Fibroblast of lung (primary cell): ENCODE results near the gene CLEC19A. TPM values are rescaled to one million over a fixed set of nuclear protein-coding genes. Genes with fewer than 3 reads are reported as not detected.

Source experiments
- DNase-seq, 2 donors: peaks; one replicate each; pipeline versions ENCODE4 v3.0.0 to v3.0.0-alpha.2; 2010; ENCODE audit warnings: low read depth in 2 of 2
- H2AFZ ChIP-seq: 2 replicates; pipeline ENCODE4 v1.5.1; 2012; ENCODE audit warnings: low read length, control low read depth, inconsistent platforms
- H3K27ac ChIP-seq: 2 replicates; pipeline ENCODE4 v1.5.1; 2011; ENCODE audit warnings: low read length, control low read depth; ENCODE audit not compliant: insufficient read depth
- H3K27me3 ChIP-seq: 2 replicates; pipeline ENCODE4 v1.5.1; 2011; ENCODE audit warnings: mild to moderate bottlenecking, low read length; ENCODE audit not compliant: control insufficient read depth, insufficient read depth
- H3K36me3 ChIP-seq: 2 replicates; pipeline ENCODE4 v1.5.1; 2011; ENCODE audit warnings: low read length; ENCODE audit not compliant: control insufficient read depth, insufficient read depth
- H3K4me1 ChIP-seq: 2 replicates; pipeline ENCODE4 v1.5.1; 2011; ENCODE audit warnings: low read length; ENCODE audit not compliant: control insufficient read depth, insufficient read depth; ENCODE audit errors: extremely low read depth
- H3K4me2 ChIP-seq: 2 replicates; pipeline ENCODE4 v1.5.1; 2011; ENCODE audit warnings: low read length, control low read depth; ENCODE audit not compliant: insufficient read depth; ENCODE audit errors: extremely low read depth
- H3K4me3 ChIP-seq, 4 experiments: fragments of 200-600 bp in 1 of 4; sonication (generic) in 1 of 4; replicated peaks in 1 of 4; 2 replicates each; pipeline ENCODE4 v1.5.1; 2011 to 2016; ENCODE audit warnings: low read length in 4 of 4, low read depth in 3 of 4, mild to moderate bottlenecking in 3 of 4, control low read depth in 2 of 4, inconsistent platforms in 1 of 4, mixed read lengths in 1 of 4; ENCODE audit not compliant: insufficient read depth in 1 of 4; ENCODE audit errors: control extremely low read depth in 1 of 4
- H3K79me2 ChIP-seq: 2 replicates; pipeline ENCODE4 v1.5.1; 2012; ENCODE audit warnings: mild to moderate bottlenecking, low read length, inconsistent platforms; ENCODE audit not compliant: control insufficient read depth, insufficient read depth
- H3K9ac ChIP-seq: 2 replicates; pipeline ENCODE4 v1.5.1; 2011; ENCODE audit warnings: mild to moderate bottlenecking, low read length, control low read depth; ENCODE audit not compliant: insufficient read depth
- H3K9me3 ChIP-seq: 2 replicates; pipeline ENCODE4 v1.5.1; 2012; ENCODE audit warnings: low read depth, low read length; ENCODE audit not compliant: control insufficient read depth, insufficient read depth
- H4K20me1 ChIP-seq: 2 replicates; pipeline ENCODE4 v1.5.1; 2011; ENCODE audit warnings: low read length; ENCODE audit not compliant: control insufficient read depth, insufficient read depth; ENCODE audit errors: extremely low read depth
- CTCF ChIP-seq, 2 donors: IDR thresholded peaks in 1 of 2; conservative IDR thresholded peaks in 1 of 2; 1 replicate in 1 of 2; 2 replicates in 1 of 2; pipeline ENCODE4 v1.5.1; 2011 to 2012; ENCODE audit warnings: low read length in 2 of 2, control low read depth in 1 of 2, inconsistent platforms in 1 of 2, low read depth in 1 of 2, mild to moderate bottlenecking in 1 of 2
- EZH2 ChIP-seq: IDR thresholded peaks from 2 replicates; pipeline ENCODE4 v1.5.1; 2012; ENCODE audit warnings: low read length, control low read depth, mild to moderate bottlenecking; ENCODE audit errors: missing control alignments
- polyA plus RNA-seq, 2 donors: library from polyadenylated mRNA; depleted of rRNA in 1 of 2; stranded (reverse) in 1 of 2; unstranded in 1 of 2; fragments of >200 nt; gene quantifications; 2 replicates each; pipeline ENCODE4 v1.2.1, GENCODE V29; 2011 to 2012; ENCODE audit warnings: missing spikeins in 1 of 2
- total RNA-seq: library from RNA; depleted of rRNA; stranded (reverse); fragments of >200 nt; gene quantifications from 2 replicates; pipeline ENCODE4 v1.2.1, GENCODE V29; 2014

Gene CLEC19A
- total and polyA plus RNA-seq, 2 donors (not counting 1 experiment from before 2014, with no cell fraction given), result not detected

- Histone ChIP-seq H3K9ac (no peak overlapping the region), H2AFZ (no peak overlapping the region), H3K27ac (no peak overlapping the region), H3K4me1 (no peaks in the 10 kb centered on the region), H3K4me3 (no peak overlapping the region), H3K36me3 (no peaks in the 10 kb centered on the region), H3K27me3 (no peaks in the 10 kb centered on the region), H4K20me1 (no peaks in the 10 kb centered on the region), H3K9me3 (no peaks in the 10 kb centered on the region), H3K4me2 (no peak overlapping the region), H3K79me2 (no peaks in the 10 kb centered on the region)
- TF ChIP-seq CTCF (conservative IDR thresholded peaks at IDR 0.05 in 1 of 2, IDR thresholded peaks at IDR 0.05 in 1 of 2; ENCODE audit: low read depth in 1 of 2, low read length in 2 of 2) (no peak), EZH2 (no peak)
- DNase-seq, result peak in 1 of 2 donors; percentile 11
Observed at GRCh38 chr16:19291475-19291874, 5.9 kb downstream of the CLEC19A start.

- Histone ChIP-seq H3K9ac (no peak overlapping the region), H4K20me1 (no peaks in the 10 kb centered on the region), H3K4me2 (no peak overlapping the region), H3K9me3 (no peaks in the 10 kb centered on the region), H2AFZ (no peak overlapping the region), H3K27me3 (no peaks in the 10 kb centered on the region), H3K27ac (no peak overlapping the region), H3K4me3 (no peak overlapping the region), H3K4me1 (no peaks in the 10 kb centered on the region), H3K36me3 (no peaks in the 10 kb centered on the region), H3K79me2 (no peaks in the 10 kb centered on the region)
- DNase-seq, result no peak
- TF ChIP-seq EZH2 (no peak), CTCF (conservative IDR thresholded peaks at IDR 0.05 in 1 of 2, IDR thresholded peaks at IDR 0.05 in 1 of 2; ENCODE audit: low read depth in 1 of 2, low read length in 2 of 2) (no peak)
Observed at GRCh38 chr16:19292186-19292585, 6.7 kb downstream of the CLEC19A start.

- Histone ChIP-seq H3K27ac (no peak overlapping the region), H3K4me1 (no peaks in the 10 kb centered on the region), H3K4me2 (no peak overlapping the region), H3K9me3 (no peaks in the 10 kb centered on the region), H4K20me1 (no peaks in the 10 kb centered on the region), H3K79me2 (no peaks in the 10 kb centered on the region), H3K4me3 (no peak overlapping the region), H2AFZ (no peak overlapping the region), H3K36me3 (no peaks in the 10 kb centered on the region), H3K9ac (no peak overlapping the region), H3K27me3 (no peaks in the 10 kb centered on the region)
- TF ChIP-seq EZH2 (no peak), CTCF (conservative IDR thresholded peaks at IDR 0.05 in 1 of 2, IDR thresholded peaks at IDR 0.05 in 1 of 2; ENCODE audit: low read depth in 1 of 2, low read length in 2 of 2) (no peak)
- peak in 1 of 2 donors; percentile 9 for DNase-seq
Observed at GRCh38 chr16:19294156-19294649, 8.7 kb downstream of the CLEC19A start.
